ENCODE results near the gene VPS26C. TPM values are rescaled to one million over a fixed set of nuclear protein-coding genes. Genes with fewer than 3 reads are reported as not detected.

Gene VPS26C
- total and polyA plus RNA-seq, 2 of the 13 experiments (the other 11 are each of a cell fraction or from before 2014, with no cell fraction given), result 30.3 to 39.7 TPM

DNA sequence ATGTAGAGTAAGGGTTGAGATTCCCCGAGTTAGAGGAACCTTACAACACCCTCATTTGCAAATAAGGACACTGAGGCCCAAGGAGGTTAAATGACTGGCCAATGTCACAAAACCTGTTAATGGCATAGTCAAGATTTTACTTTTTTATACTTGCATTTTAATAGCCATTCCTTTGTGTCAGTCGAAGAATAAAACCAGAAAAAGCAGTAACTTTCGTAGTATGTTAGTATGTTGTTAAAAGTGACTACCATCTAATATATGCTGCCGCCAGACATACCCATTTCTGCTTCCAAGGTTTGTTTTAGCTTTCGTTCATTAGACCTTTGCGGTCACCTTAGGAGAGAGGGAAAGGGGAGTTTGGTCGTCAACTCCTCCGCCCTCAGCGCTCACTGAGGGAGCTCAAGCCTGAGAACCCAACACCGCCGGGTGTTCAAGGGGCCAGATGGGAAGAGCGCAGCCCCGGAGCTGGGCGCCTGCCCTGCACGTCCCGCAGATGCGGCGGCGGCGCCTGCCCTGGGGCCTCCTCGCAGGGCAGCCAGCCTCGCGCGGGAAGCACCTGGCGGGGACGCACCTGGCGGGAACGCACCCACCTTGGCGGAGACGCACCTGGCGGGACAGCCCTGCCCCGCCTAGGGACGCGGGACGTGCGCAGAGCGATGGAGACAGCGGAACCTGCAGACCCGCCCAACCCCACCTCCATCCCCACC lies 466 bp downstream of the VPS26C start (continued):
- TF ChIP-seq EEA1 (CRISPR knock-in tag; IDR thresholded peaks at IDR 0.05; ENCODE audit: borderline replicate concordance) (0 out of 2 replicates have a peak, but pooled peaks have one; percentile 44), NRL (CRISPR knock-in tag; IDR thresholded peaks at IDR 0.05; ENCODE audit: borderline replicate concordance) (no peak), PRPF4 (IDR thresholded peaks at IDR 0.05; ENCODE audit: low read depth, low read length, poor library complexity, severe bottlenecking) (no peak), ZNF777 (CRISPR knock-in tag; IDR thresholded peaks at IDR 0.05) (0 out of 2 replicates have a peak, but pooled peaks have one; percentile 4), ZNF260 (CRISPR knock-in tag; IDR thresholded peaks at IDR 0.05; ENCODE audit: borderline replicate concordance, low read depth) (no peak), ZNF83 (CRISPR knock-in tag; IDR thresholded peaks at IDR 0.05; ENCODE audit: borderline replicate concordance) (peak; percentile 58; the same call in 1 of the 2 replicates), ZFP36 (IDR thresholded peaks at IDR 0.05; ENCODE audit: borderline replicate concordance, low read depth, low read length, partially characterized antibody) (no peak), MLXIP (CRISPR knock-in tag; IDR thresholded peaks at IDR 0.05; ENCODE audit: borderline replicate concordance) (no peak), ZHX1 (CRISPR knock-in tag; IDR thresholded peaks at IDR 0.05; ENCODE audit: low read depth) (no peak), JUN (CRISPR knock-in tag; IDR thresholded peaks at IDR 0.05) (no peak), SP140L (CRISPR knock-in tag; IDR thresholded peaks at IDR 0.05; ENCODE audit: borderline replicate concordance) (no peak), ZC3H4 (CRISPR knock-in tag; IDR thresholded peaks at IDR 0.05; ENCODE audit: borderline replicate concordance) (no peak), ZNF232 (CRISPR knock-in tag; IDR thresholded peaks at IDR 0.05; ENCODE audit: borderline replicate concordance) (no peak), DNMT1 (CRISPR knock-in tag; IDR thresholded peaks at IDR 0.05) (peak; percentile 47; the same call in 1 of the 2 replicates), MYC (CRISPR knock-in tag; IDR thresholded peaks at IDR 0.05; ENCODE audit: borderline replicate concordance) (no peak), PITX1 (CRISPR knock-in tag; IDR thresholded peaks at IDR 0.05) (no peak), ZNF839 (CRISPR knock-in tag; IDR thresholded peaks at IDR 0.05; ENCODE audit: borderline replicate concordance) (peak; percentile 40; the same call in 1 of the 2 replicates)
- TF ChIP-seq, protein P1, sequence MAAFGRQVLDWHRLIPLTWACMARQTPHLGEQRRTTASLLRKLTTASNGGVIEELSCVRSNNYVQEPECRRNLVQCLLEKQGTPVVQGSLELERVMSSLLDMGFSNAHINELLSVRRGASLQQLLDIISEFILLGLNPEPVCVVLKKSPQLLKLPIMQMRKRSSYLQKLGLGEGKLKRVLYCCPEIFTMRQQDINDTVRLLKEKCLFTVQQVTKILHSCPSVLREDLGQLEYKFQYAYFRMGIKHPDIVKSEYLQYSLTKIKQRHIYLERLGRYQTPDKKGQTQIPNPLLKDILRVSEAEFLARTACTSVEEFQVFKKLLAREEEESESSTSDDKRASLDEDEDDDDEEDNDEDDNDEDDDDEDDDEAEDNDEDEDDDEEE (CRISPR knock-in tag; IDR thresholded peaks at IDR 0.05), result 0 out of 2 replicates have a peak, but pooled peaks have one; percentile 28
- TF ChIP-seq, protein P2, sequence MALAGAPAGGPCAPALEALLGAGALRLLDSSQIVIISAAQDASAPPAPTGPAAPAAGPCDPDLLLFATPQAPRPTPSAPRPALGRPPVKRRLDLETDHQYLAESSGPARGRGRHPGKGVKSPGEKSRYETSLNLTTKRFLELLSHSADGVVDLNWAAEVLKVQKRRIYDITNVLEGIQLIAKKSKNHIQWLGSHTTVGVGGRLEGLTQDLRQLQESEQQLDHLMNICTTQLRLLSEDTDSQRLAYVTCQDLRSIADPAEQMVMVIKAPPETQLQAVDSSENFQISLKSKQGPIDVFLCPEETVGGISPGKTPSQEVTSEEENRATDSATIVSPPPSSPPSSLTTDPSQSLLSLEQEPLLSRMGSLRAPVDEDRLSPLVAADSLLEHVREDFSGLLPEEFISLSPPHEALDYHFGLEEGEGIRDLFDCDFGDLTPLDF (CRISPR knock-in tag; IDR thresholded peaks at IDR 0.05), result 0 out of 2 replicates have a peak, but pooled peaks have one; percentile 9

Data from HepG2 (cell line).